Limb (tissue), 2 donors: ENCODE results near the gene C19orf53.
"Not testable (repeated sequence)": the region's sequence is repeated elsewhere in the genome, so short reads cannot be mapped to it uniquely, and the experiment has no call there.

Experiments
- DNase-seq, 2 donors: peaks; one replicate each; pipeline ENCODE4 v3.0.0-alpha.2; 2016; ENCODE audit errors: extremely low spot score in 2 of 2

C19orf53 gene

GRCh38 chr19:13774217-13775191 lies at the start of gene C19orf53:
Gene C19orf53 (plus strand): TSS chr19:13774456. CDS start chr19:13774478, 22 bp downstream.
- DNase-seq, result peak; percentile 91 to 95

GRCh38 chr19:13726323-13726722 lies 47.9 kb upstream of the C19orf53 start:
- no peak for DNase-seq

- no peak for DNase-seq
Measured at GRCh38 chr19:13727798-13728197, 46.5 kb upstream of the C19orf53 start.

- DNase-seq, result no peak
Measured at GRCh38 chr19:13729859-13730258, 44.4 kb upstream of the C19orf53 start.

GRCh38 chr19:13731147-13731964 lies 42.9 kb upstream of the C19orf53 start:
- DNase-seq, result peak; percentile 95 to 98

GRCh38 chr19:13732337-13732736 lies 41.9 kb upstream of the C19orf53 start:
- DNase-seq, result no peak

GRCh38 chr19:13734751-13735150 lies 39.5 kb upstream of the C19orf53 start:
- DNase-seq, result no peak

- DNase-seq, result no peak
Measured at GRCh38 chr19:13738073-13738472, 36.2 kb upstream of the C19orf53 start.

GRCh38 chr19:13741893-13742292 lies 32.4 kb upstream of the C19orf53 start:
- no peak for DNase-seq

GRCh38 chr19:13742756-13743155 lies 31.5 kb upstream of the C19orf53 start:
- DNase-seq, result no peak

GRCh38 chr19:13744174-13744573 lies 30.1 kb upstream of the C19orf53 start:
- no peak for DNase-seq

- DNase-seq, result no peak
Measured at GRCh38 chr19:13747098-13747453, 27.2 kb upstream of the C19orf53 start.

- no peak for DNase-seq
Measured at GRCh38 chr19:13748169-13748828, 26.0 kb upstream of the C19orf53 start.

GRCh38 chr19:13751436-13751835 lies 22.8 kb upstream of the C19orf53 start:
- DNase-seq, result no peak

GRCh38 chr19:13753622-13754021 lies 20.6 kb upstream of the C19orf53 start:
- DNase-seq, result not testable (repeated sequence)

- DNase-seq, result no peak
Measured at GRCh38 chr19:13756210-13756609, 18.0 kb upstream of the C19orf53 start.

GRCh38 chr19:13757805-13758772 lies 16.2 kb upstream of the C19orf53 start:
- no peak for DNase-seq

- no peak for DNase-seq
Measured at GRCh38 chr19:13758795-13759194, 15.5 kb upstream of the C19orf53 start.

- no peak for DNase-seq
Measured at GRCh38 chr19:13761423-13761822, 12.8 kb upstream of the C19orf53 start.

GRCh38 chr19:13762635-13763235 lies 11.5 kb upstream of the C19orf53 start:
- no peak for DNase-seq
